Heart right ventricle (tissue), 16 donors: Measurements from ENCODE around the gene CRB2. TPM values are rescaled to one million over a fixed set of nuclear protein-coding genes. Genes with fewer than 3 reads are reported as not detected.

Experiments
- ATAC-seq, 8 donors: fragments of 200-7000 bp; cut with Tn5 transposase; one replicate each; pipeline ENCODE4 v1.9.1; 2020; ENCODE audit warnings: mild to moderate bottlenecking in 8 of 8, moderate library complexity in 8 of 8, moderate number of reproducible peaks in 1 of 8
- DNase-seq, 2 donors: peaks; one replicate each; pipeline ENCODE4 v3.0.0-alpha.2; 2020
- H3K27ac ChIP-seq, 10 donors: fragments of 200-600 bp; sonication (generic) in 2 of 10; one replicate each; pipeline versions ENCODE4 v1.5.0 to v1.8.0; 2020 to 2022; ENCODE audit warnings: mild to moderate bottlenecking in 3 of 10
- H3K27me3 ChIP-seq, 7 donors: fragments of 200-600 bp; one replicate each; pipeline ENCODE4 v1.8.0; 2021 to 2022; ENCODE audit warnings: mild to moderate bottlenecking in 2 of 7
- H3K36me3 ChIP-seq, 9 donors: fragments of 200-600 bp; sonication (generic) in 1 of 9; one replicate each; pipeline versions ENCODE4 v1.5.0 to v1.8.0; 2020 to 2022; ENCODE audit warnings: mild to moderate bottlenecking in 2 of 9
- H3K4me1 ChIP-seq, 9 donors: fragments of 200-600 bp; sonication (generic) in 1 of 9; one replicate each; pipeline versions ENCODE4 v1.5.0 to v1.8.0; 2020 to 2022; ENCODE audit warnings: mild to moderate bottlenecking in 4 of 9
- H3K4me3 ChIP-seq, 10 donors: fragments of 200-600 bp; sonication (generic) in 2 of 10; one replicate each; pipeline versions ENCODE4 v1.5.0 to v1.8.0; 2020 to 2022; ENCODE audit warnings: mild to moderate bottlenecking in 7 of 10, moderate library complexity in 2 of 10
- H3K9me3 ChIP-seq, 11 donors: fragments of 200-600 bp in 10 of 11; sonication (generic) in 2 of 11; one replicate each; pipeline versions ENCODE4 v1.5.0 to v1.8.0; 2013 to 2022; ENCODE audit warnings: mild to moderate bottlenecking in 2 of 11, control low read depth in 1 of 11, moderate library complexity in 1 of 11
- WGBS, 2 donors: extraction: QIAGEN DNeasy Blood & Tissue Kit; methylation state at CpG; one replicate each; pipeline ENCODE4 v1.1.7; 2013; ENCODE audit warnings: inconsistent platforms in 1 of 2; 5-methylcytosine and 5-hydroxymethylcytosine counted together
- intact Hi-C, 10 donors: fragments of 100-400 bp; cut with DNase I; formaldehyde crosslinking; loops; one replicate each; pipeline versions ENCODE4 v1.11.1 to v1.14.2; 2022
- polyA plus RNA-seq, 2 donors: library from polyadenylated mRNA; stranded (reverse); fragments of 200-250 nt; gene quantifications; one replicate each; pipeline ENCODE4 v1.2.3, GENCODE V29; 2013
- total RNA-seq, 10 donors: library from RNA; stranded (reverse); fragmentation: NEBNext Ultra II Directional in 3 of 10; extraction: Animal tissue kit (Norgen Biotek cat#: 25700) in 3 of 10; gene quantifications; one replicate each; pipeline versions ENCODE4 v1.2.1 to v1.2.4, GENCODE V29; 2021 to 2023
- TF ChIP-seq, protein P1 (sequence below), 9 donors: fragments of 200-600 bp; sonication (generic) in 2 of 9; IDR thresholded peaks; one replicate each; pipeline versions ENCODE4 v1.5.0 to v1.8.0; 2021 to 2022; ENCODE audit warnings: antibody characterized with exemption in 9 of 9, mild to moderate bottlenecking in 5 of 9, moderate library complexity in 1 of 9
- donor health status: Arrhythmogenic right ventricular cardiomyopathy.
- donor health status: ischemic (EF 13 %, LVEDD 7.1; RV severe dilation, severe dysfunction).
- donor health status: healthy with polysubstance abuse.
- donor health status: DM: no; HTN: yes; CAD: no.
- donor health status: DM: no; HTN: no; CAD: no.
- donor health status: ischemic (EF 25% LVEDD 6.9; RV normal size, moderate dysfunction).
- donor health status: ischemic (EF 25% LVEDD 5.7; RV mildly dilated, moderate dysfunction).
- donor health status: healthy.
- donor health status: DM: yes; HTN: yes; CAD: no.
- donor health status: Ischemic cardiomyopathy.
- donor health status: ischemic (EF 35%, LVEDD 5.7; RV mildly dilated, moderate dysfunction).
- donor health status: nonischemic (EF 11% LVEDD 7.7; RV severe dilation, severe dysfunction).
- donor health status: DM: yes; HTN: yes; CAD: no.
- donor health status: PGD.
- donor health status: ischemic (EF 29% LVEDD 5.4; RV normal size, mild dysfunction).
- donor health status: nonischemic (EF 23%, LVEDD 6.1; RV moderate dilation, normal function).

The CRB2 gene
- total and polyA plus RNA-seq, 12 donors = 0.01 to 0.24 (median 0.09) TPM; not detected in 9

DNA sequence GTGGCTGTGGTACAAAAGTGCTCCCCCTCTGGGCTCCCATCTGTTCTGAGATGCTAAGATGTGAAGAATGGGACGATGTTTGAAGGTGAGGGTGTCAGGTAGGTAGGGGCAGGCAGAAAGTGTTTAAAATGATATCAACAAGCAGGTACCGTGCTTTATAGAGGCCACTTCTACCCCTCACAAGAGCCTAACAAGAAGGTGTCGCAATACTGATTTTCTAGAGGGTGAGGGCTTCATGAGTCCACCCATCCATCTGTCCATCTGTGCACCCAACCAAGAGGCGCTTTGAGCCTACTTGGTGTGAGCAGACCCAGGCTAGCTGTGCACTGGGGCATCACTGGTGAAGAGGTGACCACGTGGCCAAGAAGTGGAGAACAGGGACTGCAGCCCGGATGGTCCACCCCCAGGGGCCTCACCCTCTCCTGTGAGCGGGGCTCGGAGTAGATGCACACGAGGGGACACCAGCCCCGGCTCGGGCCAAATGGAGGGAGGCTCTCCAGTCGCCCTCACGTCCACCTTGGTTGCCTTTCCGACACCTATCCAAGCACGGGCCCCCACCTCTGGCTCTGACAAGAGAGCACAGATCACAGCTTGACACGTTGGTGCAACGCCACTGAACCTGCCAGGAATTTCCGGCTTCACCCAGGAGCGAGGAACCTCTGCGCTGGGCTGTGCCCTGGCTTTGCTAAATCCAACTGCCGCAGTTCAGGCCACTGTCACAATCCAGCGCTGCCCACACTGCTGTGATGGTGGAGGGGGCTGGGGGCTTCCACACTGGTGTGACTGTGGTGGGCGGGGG lies 34.5 kb downstream of the CRB2 start:
- DNase-seq (no peak), ATAC-seq (no peak)
- Histone ChIP-seq H3K27ac (no peak overlapping the region), H3K36me3 (no peaks in the 10 kb centered on the region), H3K9me3 (peaks cover 0 to 8% (median 0%) of the 10 kb centered on the region in 11 donors), H3K4me1 (no peaks in the 10 kb centered on the region), H3K27me3 (no peaks in the 10 kb centered on the region), H3K4me3 (no peak overlapping the region)
- TF ChIP-seq, protein P1, sequence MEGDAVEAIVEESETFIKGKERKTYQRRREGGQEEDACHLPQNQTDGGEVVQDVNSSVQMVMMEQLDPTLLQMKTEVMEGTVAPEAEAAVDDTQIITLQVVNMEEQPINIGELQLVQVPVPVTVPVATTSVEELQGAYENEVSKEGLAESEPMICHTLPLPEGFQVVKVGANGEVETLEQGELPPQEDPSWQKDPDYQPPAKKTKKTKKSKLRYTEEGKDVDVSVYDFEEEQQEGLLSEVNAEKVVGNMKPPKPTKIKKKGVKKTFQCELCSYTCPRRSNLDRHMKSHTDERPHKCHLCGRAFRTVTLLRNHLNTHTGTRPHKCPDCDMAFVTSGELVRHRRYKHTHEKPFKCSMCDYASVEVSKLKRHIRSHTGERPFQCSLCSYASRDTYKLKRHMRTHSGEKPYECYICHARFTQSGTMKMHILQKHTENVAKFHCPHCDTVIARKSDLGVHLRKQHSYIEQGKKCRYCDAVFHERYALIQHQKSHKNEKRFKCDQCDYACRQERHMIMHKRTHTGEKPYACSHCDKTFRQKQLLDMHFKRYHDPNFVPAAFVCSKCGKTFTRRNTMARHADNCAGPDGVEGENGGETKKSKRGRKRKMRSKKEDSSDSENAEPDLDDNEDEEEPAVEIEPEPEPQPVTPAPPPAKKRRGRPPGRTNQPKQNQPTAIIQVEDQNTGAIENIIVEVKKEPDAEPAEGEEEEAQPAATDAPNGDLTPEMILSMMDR (IDR thresholded peaks at IDR 0.05) = no peak
- intact Hi-C loops = loop anchor here in 1 of 10 donors (10.0 kb wide), 1 partner anchor 214 kb away; no protein-coding TSS in a partner anchor
- WGBS, 2 donors = 90 to 92% methylated on average over 23 of the region's 23 CpGs

DNA sequence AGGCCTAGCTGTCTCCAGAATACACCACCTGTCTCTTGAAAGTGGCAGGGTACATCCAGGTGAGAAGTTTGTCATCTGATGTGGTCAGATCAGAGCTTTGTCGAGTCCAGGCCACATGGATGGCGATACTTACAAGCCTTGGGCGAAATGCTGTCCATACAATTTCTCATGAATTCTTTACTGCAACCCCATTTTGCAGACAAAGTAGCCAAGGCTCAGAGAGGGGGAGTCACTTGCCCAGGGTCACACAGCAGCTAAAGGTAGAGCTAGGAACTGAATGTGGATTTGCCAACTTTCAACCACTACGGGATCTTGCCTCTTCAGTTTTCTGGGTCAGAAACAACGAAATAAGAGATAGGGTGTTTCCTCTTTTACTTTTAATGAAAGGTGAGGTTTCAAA lies 35.2 kb downstream of the CRB2 start:
- 88 to 96% methylated on average over 5 of the region's 5 CpGs for WGBS, 2 donors
- no peak for DNase-seq
- H3K4me1 ChIP-seq = no peaks in the 10 kb centered on the region
- TF ChIP-seq, protein P1 (IDR thresholded peaks at IDR 0.05) = no peak
- no peaks in the 10 kb centered on the region for H3K36me3 ChIP-seq
- no peaks in the 10 kb centered on the region for H3K27me3 ChIP-seq
- intact Hi-C loops = loop anchor here in 1 of 10 donors (10.0 kb wide), 1 partner anchor 214 kb away; no protein-coding TSS in a partner anchor
- peaks cover 0 to 8% (median 0%) of the 10 kb centered on the region in 11 donors for H3K9me3 ChIP-seq
- no peak for ATAC-seq
- H3K4me3 ChIP-seq = no peak overlapping the region
- no peak overlapping the region for H3K27ac ChIP-seq

DNA sequence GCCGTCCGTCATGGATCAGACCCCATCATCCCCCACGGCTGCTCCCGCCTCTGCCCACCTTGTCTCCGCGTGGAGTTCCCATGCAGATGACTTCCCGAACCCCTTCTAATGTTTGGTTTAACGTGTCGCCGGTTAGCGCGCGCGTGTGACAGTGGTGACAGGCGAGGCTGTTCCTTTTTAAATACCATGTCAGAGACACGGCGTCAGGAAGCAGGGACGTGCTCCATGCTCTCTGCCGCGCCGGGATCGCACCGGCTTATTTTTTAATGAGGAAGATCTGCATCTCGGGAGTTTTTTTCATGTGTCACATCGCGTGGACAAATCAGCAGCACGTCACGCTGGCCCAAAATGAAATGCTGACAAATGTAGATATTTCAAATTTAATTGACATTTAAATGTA lies 35.9 kb downstream of the CRB2 start:
- no peak overlapping the region for H3K4me3 ChIP-seq
- DNase-seq = no peak
- WGBS, 2 donors = 90 to 91% methylated on average over 28 of the region's 28 CpGs
- intact Hi-C loops = loop anchor here in 1 of 10 donors (10.0 kb wide), 1 partner anchor 213 kb away; no protein-coding TSS in a partner anchor
- ATAC-seq = no peak
- H3K9me3 ChIP-seq = peaks cover 0 to 8% (median 0%) of the 10 kb centered on the region in 11 donors
- TF ChIP-seq, protein P1 (IDR thresholded peaks at IDR 0.05) = no peak
- no peaks in the 10 kb centered on the region for H3K36me3 ChIP-seq
- no peaks in the 10 kb centered on the region for H3K27me3 ChIP-seq
- H3K4me1 ChIP-seq = no peaks in the 10 kb centered on the region
- no peak overlapping the region for H3K27ac ChIP-seq

DNA sequence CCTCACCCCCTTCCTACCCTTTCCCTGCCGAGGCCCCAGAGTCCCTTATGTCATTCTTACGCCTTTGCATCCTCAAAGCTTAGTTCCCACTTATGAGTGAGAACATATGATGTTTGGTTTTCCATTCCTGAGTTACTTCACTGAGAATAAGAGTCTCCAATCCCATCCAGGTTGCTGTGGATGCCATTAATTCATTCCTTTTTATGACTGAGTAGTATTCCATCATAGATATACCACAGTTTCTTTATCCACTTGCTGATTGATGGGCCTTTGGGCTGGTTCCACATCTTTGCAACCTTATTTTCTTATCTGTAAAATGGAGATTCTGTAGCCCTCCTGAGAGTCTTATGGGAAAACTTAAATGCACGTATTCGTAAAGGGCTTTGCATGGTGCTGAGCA lies 36.8 kb downstream of the CRB2 start:
- 86 to 100% methylated on average over 4 of the region's 4 CpGs for WGBS, 2 donors
- no peak overlapping the region for H3K27ac ChIP-seq
- peaks cover 0 to 8% (median 0%) of the 10 kb centered on the region in 11 donors for H3K9me3 ChIP-seq
- H3K27me3 ChIP-seq = no peaks in the 10 kb centered on the region
- ATAC-seq = no peak
- intact Hi-C loops = loop anchor here in 1 of 10 donors (10.0 kb wide), 1 partner anchor 212 kb away; no protein-coding TSS in a partner anchor
- DNase-seq = no peak
- TF ChIP-seq, protein P1 (IDR thresholded peaks at IDR 0.05) = no peak
- H3K4me3 ChIP-seq = no peak overlapping the region
- H3K4me1 ChIP-seq = no peaks in the 10 kb centered on the region
- no peaks in the 10 kb centered on the region for H3K36me3 ChIP-seq
